D341Med (cell line): ENCODE measurements around the gene BBS7.

Source experiments
- DNase-seq: peaks from one replicate; pipeline ENCODE4 v3.0.0; 2012; ENCODE audit warnings: low spot score

The BBS7 gene

DNA sequence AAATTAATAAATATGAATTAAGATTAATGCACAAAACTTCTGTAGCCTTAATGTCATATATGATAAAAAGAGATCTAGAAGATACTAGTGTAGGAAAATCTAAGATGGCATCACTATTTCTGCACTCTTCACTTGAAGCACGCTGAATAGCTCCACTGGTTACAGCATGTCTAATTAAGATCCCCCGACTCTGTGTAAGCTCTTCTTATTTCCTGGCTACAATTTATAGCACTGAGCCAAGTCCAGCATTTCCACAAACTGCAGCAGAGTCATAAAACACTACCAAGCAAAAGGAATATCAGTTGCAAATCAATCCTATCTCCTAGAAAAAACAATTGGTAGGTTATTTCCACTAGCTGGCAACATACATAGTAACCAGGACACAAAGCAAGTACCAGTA lies 45.3 kb downstream of the BBS7 start:
- DNase-seq = no peak

DNA sequence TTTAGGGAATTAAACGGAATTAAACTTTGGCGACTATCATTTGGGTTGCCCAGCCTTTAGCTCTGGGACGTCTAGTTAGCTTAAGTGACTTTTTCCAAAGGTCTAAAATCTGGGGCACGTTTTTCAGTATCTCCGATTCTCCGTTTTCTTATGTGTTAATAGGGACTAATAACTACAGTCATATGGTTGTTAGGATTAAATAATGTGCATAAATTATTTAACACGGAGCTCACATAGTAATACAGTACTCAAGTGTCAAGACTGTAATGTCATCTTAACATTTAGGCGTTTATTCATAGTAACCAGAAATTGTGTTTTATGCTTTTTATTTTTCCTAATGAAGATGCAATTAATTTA lies 46.1 kb downstream of the BBS7 start:
- no peak for DNase-seq

DNA sequence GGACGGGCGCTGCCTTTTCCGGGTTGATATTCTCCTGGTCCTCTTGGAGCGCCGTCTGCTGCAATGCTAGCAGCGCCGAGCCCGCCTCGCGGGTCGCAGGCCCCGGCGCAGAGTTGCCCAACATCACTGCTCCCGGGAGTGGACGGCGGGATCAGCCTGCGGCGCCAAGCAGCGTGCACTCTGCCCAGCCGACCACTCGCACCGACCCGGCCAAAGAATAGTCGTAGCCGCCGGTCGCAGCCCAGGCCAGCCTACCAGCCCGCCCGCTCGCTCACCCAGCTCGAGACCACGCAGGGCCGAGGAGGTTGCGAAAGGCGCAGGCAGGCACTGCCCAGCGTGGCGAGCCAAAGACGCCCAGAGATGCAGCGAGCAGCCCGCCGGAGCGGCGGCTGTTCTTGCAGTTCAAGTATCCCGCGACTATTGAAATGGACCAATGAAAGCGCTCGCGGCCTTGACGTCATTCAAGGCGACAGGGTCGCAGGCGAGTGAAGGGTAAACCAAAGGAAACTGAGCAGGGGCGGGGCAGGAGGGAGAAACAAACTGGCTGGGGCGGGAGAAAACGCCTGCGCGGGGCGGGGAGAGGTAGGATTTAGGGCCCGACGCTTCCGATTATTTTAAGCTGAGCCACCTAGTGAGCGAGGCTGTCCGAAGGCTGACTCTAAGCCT lies 46.6 kb downstream of the BBS7 start, which contains the start of gene CCNA2:
TSS of gene CCNA2 (minus strand) at position 379 of the 666 bp plus-strand sequence. CDS start at position 124, 255 bp downstream.
- peak; percentile 96 for DNase-seq

DNA sequence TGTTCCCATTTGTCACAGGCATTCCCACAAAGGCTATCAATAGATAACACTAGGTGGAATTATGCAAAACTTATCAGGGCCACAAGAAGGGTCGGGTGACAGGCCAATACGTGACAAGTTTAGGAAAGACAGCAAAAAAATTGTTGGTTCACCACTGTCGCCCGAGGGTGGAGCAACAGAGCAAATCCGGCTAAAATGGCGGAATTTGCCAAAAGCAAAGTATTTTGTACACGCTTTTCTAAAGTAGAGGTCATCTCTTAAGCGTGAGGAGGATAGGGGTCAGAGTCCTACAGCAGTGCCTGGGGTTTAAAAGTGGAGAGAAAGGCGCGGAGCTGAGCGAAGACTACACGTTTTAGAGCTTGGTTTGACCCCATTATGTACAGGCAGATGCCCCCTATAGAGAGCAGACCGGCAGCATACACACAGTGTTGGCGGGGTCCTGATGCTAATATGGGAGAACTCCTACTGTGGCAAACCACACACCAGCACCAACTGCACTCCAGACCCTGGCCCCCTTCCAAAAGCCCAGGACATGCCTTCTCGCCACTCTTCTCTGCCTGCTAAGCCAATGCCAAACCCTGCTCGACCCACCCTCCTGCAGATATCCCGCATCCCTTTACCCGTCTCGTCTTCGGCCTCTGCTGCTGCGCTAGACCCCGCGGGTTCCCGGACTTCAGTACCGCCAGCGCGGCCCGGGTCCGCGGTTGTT lies 47.3 kb downstream of the BBS7 start:
- peak; percentile 63 for DNase-seq

DNA sequence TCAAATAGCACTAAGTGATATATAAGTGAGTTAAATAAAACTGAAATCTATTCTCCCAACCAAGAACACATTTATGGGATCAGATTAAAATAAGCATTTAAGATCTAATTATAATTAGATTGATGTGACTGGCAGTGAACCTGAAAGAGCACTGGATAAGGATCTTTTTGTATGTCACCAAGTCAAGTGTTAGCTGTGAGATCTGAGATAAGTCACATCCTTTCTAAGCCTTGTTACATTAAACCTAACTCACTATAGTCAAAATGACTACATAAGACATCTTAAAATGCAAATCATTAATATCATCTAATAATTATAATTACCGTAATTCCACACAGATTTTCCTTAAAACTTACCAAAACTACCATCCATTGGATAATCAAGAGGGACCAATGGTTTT lies 48.2 kb downstream of the BBS7 start:
- DNase-seq = no peak

DNA sequence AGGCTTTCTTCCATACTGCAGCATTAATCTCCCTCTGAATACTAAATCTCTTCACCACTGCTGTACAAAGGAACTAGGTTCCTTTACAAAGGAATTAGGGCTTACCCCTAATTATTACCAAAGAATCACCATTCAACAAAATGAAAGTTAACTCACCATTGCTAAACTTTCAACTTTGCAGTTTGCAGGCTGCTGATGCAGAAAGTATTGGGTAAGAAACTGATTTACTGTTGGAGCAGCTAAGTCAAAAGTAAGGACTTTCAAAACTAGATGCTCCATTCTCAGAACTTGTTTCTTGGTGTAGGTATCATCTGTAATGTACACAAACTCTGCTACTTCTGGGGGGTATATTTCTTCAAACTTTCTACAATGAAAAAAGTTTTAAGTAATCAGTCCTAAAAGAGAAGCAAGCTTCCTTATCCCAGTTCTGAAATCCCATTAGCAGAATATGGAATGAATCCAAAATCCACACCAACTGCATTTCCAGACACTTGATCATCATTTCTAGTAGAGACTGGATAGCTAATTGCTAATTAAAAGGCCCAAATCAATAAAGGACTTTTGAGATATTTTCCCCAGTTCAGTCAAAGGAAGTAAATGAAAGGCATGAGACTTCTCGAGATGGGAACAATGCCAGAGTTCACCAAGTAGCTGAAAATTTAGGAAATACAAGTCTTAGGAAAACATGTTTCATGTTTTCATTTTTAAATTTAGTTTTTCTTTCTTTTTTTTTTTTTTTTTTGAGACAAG lies 50.9 kb downstream of the BBS7 start:
- no peak for DNase-seq

DNA sequence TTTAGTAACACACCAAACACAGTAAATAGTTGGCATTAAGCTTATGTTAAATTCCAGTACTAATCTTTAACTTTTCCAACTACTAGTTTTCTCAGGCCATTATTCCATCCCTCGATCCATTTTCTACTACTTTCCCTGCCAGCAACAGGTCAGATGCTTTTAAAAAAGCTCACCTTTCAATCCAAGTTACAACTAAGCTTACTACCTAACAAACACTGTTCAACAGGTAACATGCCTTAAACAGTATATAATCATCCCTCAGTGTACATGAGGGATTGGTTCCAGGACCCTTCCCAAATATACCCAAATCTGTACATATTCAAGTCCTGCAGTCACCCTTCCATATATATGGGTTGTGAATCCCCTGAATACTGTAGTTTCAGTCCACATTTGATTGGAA lies 52.1 kb downstream of the BBS7 start:
- no peak for DNase-seq

DNA sequence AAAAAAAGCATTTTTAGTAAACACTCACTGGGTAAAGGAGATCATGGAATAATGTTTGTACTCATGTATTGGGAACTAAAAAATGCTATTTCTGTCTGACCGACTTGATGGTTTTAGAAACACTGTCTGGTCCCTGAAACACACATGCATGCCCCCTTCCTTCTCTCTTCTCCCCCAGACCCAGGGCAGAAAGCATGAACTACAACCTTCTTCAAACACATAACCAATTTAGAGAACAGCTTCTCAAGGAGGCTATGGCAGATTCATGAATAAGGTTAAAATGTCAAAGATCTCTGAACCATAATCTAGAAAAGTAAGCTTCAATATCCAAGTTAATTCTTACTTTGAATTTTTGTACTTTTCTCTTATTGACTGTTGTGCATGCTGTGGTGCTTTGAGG lies 52.6 kb downstream of the BBS7 start:
- DNase-seq = no peak

DNA sequence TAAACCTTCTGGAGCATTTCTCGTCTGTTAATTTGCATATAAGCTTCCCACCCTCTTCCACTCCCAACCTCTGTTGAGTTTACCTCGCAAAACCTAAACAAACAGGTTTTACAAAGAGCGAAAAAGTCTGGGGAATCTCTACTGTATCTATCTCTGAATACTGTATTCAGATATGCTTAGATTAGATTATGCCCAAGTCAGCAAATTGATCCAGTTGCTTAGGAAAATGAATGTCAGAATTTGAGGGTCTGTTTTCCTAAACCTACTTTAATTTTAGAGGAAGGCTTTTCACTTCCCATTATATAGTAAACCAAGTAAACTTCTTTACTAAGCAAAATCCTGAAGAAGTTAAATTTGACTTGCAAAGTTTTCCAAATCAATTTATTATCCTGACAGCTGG lies 53.3 kb downstream of the BBS7 start:
- DNase-seq = no peak

DNA sequence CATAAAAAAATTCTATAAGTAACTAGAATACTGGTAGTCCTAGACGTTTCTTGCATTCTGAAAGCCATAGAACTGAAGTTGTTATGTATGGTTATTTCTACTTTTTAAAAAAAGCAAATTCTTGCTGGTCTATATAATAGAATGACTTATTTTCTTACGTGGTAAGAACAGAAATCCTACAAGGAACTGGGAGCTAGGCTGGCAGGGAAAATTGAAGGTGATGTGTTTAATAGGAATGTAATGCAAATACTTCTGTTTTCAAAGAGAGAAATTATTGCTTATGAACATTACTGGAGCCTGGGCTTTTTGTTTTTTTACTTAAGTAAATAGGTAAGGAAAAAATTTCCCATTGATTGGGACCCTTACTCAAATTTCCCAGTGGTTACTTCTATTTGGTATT lies 55.5 kb downstream of the BBS7 start:
- no peak for DNase-seq

DNA sequence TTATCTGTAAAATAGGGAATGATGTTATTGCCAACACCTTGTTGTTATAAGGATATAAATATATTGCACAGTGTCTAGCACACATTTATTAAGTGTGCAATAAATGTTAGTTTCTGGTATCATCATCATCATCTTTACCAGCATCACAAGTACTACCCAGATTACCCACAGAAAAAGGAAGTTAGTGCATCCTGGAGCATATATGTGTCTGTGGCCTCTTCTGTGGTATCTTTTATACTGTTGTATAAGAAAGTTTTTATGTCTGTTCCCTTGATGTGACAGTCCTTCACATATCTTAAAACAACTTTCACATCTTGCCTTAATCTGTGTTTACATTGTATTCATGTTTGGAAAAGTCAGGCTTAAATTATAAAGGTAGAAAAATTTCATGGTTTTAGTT lies 59.2 kb downstream of the BBS7 start:
- no peak for DNase-seq

DNA sequence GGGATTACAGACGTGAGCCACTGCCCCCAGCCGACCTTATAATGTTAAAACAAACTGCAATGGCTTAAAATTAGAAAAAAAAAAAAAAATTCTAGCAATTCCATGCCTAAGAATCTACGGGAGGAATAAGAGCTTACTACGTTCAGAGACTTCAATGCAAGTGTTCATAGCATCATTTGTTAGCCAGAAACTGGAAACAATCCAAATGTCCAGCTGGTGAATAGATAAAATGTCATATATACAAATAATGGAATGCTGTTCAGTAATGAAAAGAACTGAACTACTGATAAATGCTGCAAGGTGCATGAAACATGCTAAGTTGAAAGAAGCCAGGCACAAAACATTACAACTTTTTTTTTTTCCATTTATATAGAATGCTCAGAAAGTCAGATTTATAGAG lies 63.9 kb downstream of the BBS7 start:
- DNase-seq = no peak

DNA sequence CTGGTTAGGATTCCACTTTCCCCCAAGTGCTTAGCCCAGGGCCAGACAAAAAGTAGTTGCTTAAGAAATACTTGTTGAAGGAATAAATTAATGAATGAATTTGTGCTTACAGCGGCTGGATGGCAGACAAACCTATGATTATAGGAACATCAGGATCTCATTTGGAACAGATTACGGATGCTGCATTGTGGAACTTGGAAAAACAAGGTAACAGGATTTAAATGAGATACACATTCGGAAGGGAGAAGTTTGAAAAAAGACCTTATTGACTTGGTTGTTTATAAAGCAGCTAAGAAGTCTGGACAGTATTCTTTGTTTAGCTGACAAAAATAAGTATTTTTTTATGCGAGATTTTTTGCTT lies 68.6 kb downstream of the BBS7 start:
- DNase-seq = no peak

DNA sequence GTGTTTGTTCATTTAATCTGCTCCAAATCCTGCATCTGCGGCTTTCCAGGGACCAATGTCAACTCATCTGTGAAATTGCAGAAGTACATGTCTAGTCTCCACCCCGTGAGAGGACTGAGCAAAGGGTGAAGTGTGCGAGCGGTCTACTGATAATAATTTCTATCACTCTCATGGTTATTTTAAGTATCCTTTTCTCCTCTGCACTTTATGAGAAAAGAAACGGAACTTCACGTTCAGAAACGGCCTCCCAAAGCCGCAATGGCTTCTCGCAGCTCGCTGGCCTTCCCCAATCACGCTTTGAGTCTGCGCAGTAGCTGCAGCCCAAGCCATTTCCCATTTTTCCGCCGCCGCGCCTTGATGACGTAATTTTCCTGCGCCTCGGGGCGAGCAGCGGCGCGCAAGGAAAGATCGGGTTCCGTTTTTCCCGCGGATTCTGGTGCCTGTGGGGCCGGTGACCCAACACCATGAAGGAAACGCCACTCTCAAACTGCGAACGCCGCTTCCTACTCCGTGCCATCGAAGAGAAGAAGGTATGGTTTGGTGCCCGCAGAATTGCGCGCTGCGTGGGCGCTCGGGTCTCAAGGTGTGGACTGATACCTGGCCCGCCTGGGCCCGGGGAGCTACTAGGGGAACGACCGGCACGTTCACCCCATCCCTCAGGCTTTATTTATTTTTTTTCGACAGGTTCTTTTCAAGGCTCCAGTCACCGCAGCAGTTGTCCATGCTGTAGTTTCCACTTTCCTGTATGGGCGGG lies 69.1 kb downstream of the BBS7 start, which contains the start of gene EXOSC9:
TSS of gene EXOSC9 (plus strand) at position 363 of the 754 bp plus-strand sequence. CDS start at position 465, 102 bp downstream.
- DNase-seq = peak; percentile 95

DNA sequence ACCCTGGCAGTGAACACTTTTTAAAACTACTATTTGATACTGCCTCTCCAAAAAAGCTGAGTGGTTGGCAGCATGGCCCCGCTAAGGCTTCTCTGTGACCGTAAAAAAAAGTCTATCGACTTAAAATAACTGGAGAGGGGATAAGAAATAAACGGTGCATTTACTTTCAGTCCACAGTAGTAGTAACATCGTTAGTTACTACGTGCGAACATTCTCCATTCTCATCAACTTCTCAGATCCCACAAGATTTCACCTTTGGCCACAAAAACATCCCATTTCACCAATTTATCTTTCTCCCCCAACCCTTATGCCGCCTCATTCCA lies 69.7 kb downstream of the BBS7 start:
- DNase-seq = no peak

DNA sequence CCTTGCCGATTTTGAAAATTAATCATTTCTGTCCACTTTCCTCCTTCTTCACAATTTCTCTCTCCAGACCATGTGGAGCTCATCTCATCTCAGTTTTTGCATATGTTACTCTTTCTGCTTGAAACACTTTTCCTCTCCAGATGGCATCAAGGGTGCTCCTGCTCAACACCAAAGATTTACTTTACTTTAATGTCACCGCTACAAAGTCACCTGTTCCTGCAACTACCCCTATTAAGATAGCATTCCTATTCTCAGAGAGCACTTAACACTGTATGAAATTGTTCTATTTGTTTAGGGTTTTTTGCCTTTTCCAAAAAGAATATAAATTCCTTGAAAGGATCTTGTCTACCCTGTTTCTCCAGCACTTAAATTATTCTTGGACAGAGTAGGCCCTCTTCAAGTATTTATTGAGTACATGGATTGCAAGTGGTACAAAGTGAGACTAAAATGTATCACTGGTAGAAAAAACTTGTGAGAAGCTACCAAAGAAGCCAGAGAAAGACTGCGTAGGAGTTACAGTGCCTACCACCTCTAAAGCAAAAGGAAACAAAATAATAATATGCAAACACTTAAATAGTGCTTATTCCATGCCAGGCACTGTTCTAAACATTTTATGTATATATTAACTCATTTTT lies 70.3 kb downstream of the BBS7 start:
- DNase-seq = no peak

DNA sequence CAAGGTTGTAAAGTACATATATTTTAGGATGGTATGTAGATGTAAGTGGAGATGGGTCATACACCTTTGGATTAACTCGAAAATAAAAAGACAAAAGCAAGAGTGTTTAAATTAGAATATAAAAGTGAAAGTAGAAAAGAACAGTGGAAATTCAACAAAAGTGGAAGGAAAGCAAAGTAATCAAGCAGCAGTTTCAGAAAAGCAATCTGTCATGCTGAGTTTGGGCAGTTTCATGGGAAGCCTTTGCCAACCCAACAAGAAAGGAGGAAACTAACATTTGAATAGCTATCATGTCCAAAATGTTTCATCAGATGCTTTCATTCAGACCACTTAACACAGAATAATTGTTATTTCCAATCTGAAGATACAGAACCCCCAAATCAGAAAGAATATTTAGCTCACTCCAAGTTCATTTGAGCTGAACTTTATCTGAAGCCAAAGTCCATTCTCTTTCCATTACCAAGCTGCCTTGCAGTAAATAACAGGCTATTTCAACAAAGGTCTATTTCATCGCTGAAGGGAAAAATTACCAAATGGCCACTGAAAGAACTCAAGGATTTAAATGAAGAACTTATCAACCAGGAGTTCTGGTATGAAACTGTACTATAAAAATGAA lies 71.0 kb downstream of the BBS7 start:
- DNase-seq = no peak

DNA sequence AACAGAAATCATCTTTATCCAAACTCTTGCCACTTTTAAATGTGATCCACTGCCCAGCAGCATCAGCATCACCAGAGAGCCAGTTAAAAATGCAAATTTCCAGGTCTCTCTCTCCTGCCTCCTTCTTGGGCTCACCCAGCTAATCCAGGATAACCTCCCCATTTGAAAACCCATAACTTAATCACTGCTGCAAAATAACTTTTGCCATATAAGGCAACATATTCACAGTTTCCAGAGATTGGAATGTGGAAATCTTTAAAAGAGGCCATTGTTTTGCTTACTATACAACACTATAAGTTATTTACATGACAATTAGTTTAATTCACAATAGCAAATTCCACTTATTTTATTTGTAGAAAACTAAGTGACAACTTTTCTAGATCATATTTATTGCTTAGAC lies 74.0 kb downstream of the BBS7 start:
- DNase-seq = no peak

DNA sequence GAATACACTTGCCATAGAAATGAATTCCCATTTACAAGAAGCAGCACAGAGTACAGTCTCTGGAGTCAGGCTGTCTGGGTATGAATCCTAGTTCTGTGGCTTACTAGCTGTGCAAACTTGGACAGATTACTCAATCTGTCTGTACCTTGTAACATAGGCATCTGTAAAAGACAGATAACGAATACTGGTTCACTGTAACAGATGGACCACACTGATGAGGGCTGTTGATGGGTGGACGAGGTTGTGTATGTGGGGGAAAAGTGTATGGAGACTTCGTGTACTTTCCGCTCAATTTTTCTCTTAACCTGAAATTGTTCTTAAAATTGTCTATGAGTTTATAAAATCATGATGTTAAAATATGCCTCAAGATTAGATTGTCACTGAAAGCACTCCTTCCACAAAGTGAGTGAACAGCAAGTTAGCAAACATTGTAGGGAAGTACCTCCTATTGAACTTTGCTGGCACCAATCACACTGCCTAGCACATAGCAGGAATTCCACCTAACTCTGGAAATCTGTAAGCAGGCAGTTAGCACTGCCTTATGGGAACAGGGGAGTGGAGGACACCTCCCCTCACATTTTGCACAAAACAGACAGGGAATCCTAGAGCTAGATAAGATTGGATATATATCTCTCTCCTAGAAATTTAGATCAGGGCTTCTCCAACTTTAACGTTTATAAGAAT lies 75.6 kb downstream of the BBS7 start:
- no peak for DNase-seq

DNA sequence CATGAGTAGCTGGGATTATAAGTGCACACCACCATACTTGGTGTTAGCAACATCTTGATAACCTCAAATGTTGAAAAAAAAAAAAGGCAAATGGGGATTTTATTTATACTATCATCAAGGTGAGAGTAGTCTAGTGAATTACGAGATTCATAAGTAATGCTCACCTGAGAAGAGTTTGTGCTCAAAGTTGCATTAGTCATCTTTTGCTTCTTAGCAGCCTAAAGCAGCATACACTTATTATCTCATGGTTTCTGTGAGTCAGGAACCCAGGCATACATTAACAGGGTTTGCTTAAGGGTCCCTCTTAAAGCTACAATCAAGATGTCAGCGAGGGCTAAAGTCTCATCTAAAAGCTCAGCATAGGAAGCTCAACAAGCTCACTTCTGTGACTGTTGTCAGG lies 77.3 kb downstream of the BBS7 start:
- no peak for DNase-seq

DNA sequence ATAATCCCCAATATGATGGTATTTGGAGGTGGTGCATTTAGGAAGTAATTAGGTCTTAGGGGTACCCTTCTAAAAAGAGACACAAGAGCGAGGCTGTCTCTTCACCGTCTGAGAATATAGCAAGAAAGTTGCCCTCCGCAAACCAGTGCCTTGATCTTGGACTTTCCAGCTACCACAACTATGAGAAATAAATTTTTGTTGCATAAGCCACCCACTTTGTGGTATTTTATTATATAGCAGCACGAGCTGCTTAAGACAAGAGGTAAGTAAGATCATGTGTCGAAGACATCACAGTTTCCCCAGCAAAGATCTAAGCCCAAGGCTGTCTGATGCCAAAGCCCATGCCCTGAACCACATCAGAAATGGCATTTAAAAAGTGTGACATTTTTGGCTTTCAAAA lies 78.8 kb downstream of the BBS7 start:
- no peak for DNase-seq
